GM06990 (cell line): ENCODE measurements around the gene CRELD1.

Experiments used
- DNase-seq: peaks from one replicate; pipeline ENCODE4 v3.0.0-alpha.2; 2011; ENCODE audit not compliant: insufficient read length; ENCODE audit errors: extremely low read depth
- H3K27me3 ChIP-seq: replicated peaks from 2 replicates; pipeline ENCODE4 v1.6.0; 2011; ENCODE audit warnings: low read length; ENCODE audit not compliant: control insufficient read depth, insufficient read depth
- H3K36me3 ChIP-seq: 2 replicates; pipeline ENCODE4 v1.5.1; 2011; ENCODE audit warnings: low read length; ENCODE audit not compliant: control insufficient read depth, insufficient read depth
- H3K4me3 ChIP-seq: replicated peaks from 2 replicates; pipeline ENCODE4 v1.5.1; 2011; ENCODE audit warnings: low read depth, mild to moderate bottlenecking, control low read depth, low read length
- CTCF ChIP-seq: IDR thresholded peaks from 2 replicates; pipeline ENCODE4 v1.5.1; 2011; ENCODE audit warnings: low read length, control low read depth, mild to moderate bottlenecking, inconsistent platforms; ENCODE audit not compliant: insufficient read depth, poor library complexity, severe bottlenecking

The CRELD1 gene

GRCh38 chr3:9951126-9951525, 17.5 kb downstream of the CRELD1 start:
- DNase-seq, result peak; percentile 38
- no peak for TF ChIP-seq CTCF
- no peaks in the 10 kb centered on the region for H3K27me3 ChIP-seq
- H3K4me3 ChIP-seq, result peak overlapping the region; percentile 90
- H3K36me3 ChIP-seq, result peaks cover 18% of the 10 kb centered on the region

GRCh38 chr3:9951598-9951961, 17.9 kb downstream of the CRELD1 start:
- peak overlapping the region; percentile 90 for H3K4me3 ChIP-seq
- no peaks in the 10 kb centered on the region for H3K27me3 ChIP-seq
- TF ChIP-seq CTCF, result no peak
- H3K36me3 ChIP-seq, result peaks cover 16% of the 10 kb centered on the region
- peak; percentile 39 for DNase-seq

DNA sequence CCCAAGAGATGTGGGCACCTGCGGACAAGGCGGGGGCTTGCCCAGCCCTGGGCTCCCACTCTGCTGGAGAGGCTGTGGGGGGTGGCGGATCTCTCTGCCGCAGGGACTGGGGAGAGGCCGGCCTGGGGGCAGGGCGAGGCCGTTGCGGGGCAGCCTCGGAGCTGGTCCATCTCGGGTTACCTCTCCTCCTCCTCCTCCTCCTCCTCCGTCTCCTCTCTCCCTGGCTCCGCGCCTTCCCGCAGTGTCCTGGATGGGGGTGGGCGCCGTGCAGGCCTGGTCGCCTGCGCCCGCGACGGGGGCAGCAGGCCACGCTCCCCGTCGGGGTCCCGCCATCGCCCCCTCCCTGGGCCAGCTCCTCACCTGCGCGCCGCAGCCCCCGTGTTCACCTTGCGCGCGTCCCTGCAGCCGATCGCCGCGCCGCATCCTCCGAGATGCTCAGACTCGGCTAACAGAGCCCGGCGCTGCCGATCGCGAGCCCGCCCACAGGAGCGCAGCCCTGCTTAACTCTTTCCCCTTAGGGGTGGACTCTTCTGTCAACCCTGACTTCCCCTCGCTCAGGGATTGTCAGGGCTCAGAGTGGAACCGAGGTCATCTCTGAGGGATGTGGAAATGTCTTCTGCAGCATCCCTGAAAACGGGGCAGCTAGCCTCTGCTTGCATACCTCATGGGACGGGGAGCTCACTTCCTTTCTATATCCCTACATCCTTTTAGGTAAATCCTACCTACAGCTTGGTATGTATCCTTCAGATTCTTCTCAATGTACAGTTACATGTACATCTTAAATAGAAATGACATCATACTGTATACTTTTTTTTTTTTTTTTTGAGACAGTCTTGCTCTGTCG, 18.6 kb downstream of the CRELD1 start, which contains the start of gene PRRT3:
PRRT3 (minus strand) TSS at position 447 of the 844 bp plus-strand sequence. CDS start 2,293 bp downstream, outside the sequence.
- peak; percentile 74 for DNase-seq
- Histone ChIP-seq H3K4me3 (peak within 1 kb of the TSS; percentile 90), H3K36me3 (peaks cover 14% of the 10 kb centered on the region), H3K27me3 (no peaks in the 10 kb centered on the region)
- no peak for TF ChIP-seq CTCF

DNA sequence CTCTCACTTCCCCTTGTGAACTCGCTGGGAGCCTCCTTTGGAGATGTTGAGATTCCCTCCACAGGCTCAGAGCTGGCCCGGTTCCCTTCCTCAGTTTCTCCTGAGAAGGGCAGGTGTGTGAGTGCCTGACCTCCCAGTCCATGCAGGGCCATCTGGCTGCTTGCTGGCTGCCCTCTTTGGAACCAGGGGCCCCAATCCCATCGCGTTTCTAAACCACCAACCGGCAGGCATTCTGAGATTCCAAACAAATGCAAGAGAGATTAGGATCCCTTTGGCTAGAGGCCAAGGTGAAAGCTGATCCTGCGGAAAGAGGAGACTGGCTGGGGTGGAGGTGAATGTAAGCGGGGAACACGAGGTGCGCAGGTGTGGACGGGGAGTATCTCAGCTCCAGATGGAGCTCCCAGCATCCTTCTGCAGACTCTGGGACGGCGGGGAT, 21.5 kb downstream of the CRELD1 start:
- Histone ChIP-seq H3K4me3 (no peak overlapping the region), H3K36me3 (no peaks in the 10 kb centered on the region), H3K27me3 (no peaks in the 10 kb centered on the region)
- DNase-seq, result no peak
- TF ChIP-seq CTCF, result no peak

DNA sequence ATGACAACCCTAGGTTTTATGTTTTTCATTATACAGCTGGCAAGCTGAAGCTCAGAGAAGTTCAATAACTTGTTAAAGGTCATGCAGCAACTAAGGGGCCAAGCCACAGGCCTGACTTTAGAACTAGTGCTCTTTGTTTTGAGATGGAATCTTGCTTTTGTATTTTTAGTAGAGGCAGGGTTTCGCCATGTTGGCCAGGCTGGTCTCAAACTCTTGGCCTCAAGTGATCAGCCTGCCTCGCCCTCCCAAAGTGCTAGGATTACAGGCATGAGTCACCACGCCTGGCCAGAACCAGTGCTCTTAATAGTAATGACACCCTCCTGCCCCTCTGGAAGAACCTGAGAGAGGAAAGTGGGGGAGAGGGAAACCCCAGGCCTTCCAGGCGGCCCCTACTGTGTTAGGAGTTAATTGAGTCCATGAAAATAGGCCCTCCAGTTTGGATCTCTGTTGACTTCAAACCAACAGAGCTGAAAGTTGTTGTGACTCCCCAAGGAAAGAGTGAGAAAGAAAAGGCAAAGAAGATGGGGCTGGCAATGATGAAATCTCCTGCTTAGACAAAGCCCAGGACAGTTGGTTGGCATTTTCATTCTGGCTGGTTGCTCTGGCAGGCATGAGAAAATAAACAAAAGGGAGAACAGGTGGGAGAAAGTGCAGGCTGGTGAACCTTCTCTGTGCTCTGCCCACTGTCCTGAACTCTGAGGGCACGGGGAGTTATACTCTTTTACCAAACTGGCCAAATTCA, 22.1 kb downstream of the CRELD1 start:
- no peaks in the 10 kb centered on the region for H3K27me3 ChIP-seq
- no peaks in the 10 kb centered on the region for H3K36me3 ChIP-seq
- H3K4me3 ChIP-seq, result no peak overlapping the region
- no peak for TF ChIP-seq CTCF
- DNase-seq, result no peak
